NCI-H345 (cell line): Measurements from ENCODE around the gene PLBD2.

ENCODE experiments used
- DNase-seq: peaks from one replicate; lab custom pipeline; 2025; lab: John Stamatoyannopoulos, UW

The PLBD2 gene

DNA sequence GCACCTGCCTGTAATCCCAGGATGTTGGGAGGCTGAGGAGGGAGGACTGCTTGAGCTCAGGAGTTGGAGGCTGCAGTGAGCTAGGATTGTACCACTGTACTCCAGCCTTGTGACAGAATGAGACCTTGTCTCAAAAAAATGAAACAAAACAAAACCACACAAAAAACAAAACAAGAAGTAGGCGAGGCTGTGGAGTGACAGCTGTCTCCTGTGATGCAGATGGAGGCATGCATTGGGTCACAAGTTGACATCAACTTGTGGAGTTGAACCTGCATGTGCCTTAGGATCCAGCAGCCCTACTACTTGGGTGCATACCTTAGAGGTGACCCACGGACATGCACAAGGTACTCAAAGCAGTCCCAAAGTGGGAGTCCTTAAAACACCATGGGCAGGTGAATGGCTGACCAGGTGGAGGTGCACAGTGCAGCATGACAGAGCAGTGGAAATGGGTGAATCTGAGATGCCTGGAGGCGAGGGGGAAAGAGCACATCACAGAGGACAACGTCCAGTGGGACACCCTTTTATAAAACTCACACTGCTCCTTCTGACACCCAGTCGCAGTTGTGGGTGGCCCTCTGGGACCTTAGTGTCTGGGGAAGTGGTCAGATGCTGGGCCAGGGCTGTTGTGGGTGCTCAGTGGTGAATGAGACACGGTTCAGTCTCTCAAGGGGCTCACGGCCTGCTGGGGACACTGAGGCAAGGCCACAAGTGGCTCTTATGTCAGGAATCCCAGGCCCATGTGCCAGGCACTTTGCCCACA, 12.7 kb downstream of the PLBD2 start:
- DNase-seq, result no peak

DNA sequence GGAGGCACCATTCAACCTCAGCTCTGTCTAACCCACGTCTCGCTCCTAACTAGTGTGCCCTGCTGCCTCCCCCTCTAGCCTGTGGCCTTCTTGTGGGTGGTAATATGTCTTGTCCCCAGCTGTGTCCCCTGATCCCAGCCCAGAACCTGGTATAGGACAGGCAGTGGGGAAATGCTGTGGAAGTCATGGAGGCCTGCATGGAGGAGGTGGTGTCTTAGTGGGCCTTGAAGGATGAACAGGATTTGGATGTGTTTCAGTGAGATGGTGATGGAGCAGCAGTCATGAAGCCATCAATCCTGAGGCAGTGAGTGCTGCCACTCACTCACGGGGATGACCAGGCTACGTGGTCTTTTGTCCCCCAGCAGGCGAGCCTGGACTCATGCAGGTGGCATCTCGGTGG, 13.4 kb downstream of the PLBD2 start:
- DNase-seq, result no peak

DNA sequence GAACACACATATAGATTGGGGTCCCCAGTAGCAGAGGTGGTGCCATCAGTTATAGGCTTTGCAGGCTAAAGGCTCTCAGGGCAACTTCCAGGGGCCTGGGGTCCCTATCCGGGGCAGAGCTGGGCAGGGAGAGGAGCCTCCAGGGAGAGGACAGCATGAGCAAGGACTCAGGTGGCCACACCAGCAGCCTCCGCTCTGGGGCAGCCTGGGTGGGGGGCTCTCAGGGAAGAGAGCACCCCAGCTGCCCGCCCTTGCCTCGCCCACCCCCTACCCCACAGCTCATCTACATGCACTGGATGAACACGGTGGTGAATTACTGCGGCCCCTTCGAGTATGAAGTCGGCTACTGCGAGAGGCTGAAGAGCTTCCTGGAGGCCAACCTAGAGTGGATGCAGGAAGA, 14.0 kb downstream of the PLBD2 start:
- no peak for DNase-seq

DNA sequence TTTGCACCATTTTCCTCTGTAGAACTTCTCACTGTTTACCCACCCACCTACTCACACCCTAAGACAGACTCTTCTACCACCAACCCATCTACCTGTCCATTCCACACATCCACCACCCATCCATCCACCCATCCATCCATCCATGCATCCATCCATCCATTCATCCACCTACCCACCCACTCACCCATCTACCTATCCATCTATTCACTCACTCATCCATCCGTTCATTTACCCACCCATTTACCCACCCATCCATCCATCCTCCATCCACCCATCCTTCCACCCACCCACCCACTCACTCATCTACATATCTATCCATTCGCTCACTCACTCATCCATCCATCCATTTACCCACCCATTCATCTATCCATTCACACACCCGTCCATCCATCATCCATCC, 15.1 kb downstream of the PLBD2 start:
- no peak for DNase-seq

DNA sequence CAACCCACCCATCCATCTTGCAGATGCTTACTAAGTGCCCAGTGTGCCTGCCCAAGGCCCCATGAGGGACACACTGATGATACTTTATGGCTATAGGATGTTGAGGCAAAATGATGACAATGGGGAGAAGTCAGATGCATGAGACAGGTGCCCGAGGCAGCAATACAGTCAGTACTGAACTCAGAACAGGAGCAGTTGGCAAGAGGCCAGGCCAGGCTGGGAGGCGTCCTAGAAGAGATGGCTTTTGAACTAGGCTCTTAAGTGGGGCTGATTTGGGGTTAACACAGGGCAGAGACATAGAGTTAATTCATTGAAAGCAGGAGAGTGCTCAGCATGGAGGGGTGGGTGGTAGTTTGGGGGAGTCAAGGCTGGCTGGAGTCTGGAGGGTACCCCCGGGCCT, 15.6 kb downstream of the PLBD2 start:
- DNase-seq, result peak; percentile 43

DNA sequence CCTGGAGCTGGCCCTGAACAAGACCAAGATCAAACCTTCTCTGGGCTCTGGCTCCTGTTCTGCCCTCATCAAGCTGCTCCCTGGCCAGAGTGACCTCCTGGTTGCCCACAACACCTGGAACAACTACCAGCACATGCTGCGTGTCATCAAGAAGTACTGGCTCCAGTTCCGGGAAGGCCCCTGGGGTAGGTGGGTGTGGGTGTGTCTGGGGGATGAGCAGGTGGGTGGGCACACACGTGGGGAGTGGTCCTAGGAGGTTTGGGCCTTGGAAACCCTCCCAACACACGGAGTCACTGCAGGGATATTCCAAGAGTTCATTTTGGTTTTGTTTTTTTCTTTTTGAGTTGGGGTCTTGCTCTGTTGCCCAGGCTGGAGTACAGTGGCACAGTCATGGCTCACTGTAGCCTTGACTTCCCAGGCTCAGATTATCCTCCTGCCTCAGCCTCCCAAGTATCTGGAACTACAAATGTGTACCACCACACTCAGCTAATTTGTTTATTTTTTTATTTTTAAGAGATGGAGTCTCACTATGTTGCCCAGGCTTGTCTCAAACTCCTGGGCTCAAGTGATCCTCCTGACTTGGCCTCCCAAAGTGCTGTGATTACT, 16.5 kb downstream of the PLBD2 start:
- DNase-seq, result no peak

DNA sequence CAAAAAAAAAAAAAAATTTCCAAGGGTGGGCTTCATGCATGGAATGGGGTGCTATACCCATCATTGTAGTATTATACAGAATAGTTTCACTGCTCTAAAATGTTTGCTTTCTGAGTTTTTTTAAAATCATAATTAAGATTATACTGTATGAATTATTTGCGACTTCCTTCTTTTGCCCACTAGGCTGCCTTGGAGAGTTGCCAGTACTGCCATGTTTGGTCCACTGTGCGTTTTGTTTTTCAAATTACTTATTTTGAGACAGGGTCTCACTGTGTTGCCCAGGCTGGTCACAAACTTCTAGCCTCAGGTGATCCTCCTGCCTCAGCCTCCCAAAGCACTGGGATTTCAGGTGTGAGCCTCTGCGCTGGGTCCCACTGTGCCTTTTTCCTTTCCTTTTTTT, 19.9 kb downstream of the PLBD2 start:
- DNase-seq, result no peak

DNA sequence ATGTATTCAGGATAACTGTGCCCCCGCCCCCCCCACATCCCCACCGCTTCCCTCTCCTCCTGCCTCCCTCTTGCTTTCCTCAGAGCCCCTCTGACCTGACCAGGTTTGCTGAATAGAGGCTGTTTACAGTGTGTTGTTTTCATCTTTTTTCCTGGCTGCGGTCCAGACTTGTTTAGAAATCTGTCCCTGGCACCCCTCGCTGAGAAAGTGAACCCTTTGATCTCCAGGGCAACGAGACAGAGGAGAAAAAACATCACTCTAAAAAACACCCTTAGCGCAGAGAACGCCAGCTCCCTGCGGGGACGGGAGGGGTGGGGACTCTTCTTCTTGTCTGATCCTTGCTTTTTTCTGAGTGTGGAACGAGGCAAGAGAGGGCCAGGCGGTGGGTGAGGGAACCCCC, 22.8 kb downstream of the PLBD2 start:
- peak; percentile 62 for DNase-seq

DNA sequence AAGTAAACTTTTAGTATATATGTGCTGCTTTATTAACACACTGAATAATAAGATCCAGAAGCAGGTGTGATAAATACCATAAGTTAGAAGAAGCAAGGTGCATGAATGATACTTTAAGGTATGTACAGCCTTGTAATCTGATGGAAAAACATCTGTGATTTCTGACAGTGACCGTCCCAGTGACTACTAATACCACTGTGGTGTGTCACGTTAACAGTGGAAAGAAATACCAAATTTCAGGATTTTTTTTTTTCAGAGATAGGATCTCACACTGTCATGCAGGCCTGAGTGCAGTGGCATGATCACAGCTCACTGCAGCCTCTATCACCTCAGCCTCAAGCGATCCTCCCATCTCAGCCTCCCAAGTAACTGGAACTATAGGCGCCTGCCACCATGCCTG, 23.8 kb downstream of the PLBD2 start:
- DNase-seq, result no peak

DNA sequence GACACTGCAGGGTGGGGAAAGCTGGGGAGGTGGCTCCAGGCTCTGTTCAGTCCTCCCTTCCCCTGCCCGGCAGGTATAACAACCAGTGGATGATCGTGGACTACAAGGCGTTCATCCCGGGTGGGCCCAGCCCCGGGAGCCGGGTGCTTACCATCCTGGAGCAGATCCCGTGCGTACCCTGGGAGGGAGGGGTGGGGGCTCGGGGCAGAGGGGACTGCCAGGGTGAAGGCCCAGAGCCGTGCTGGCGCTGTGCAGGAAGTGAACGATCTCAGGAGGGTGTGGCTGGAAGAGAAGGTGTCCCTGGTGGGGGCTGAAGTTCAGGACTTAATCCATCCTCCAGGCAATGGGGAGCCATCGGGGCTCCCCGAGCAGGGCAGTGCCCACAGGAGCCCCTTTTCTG, 26.4 kb downstream of the PLBD2 start:
- no peak for DNase-seq

DNA sequence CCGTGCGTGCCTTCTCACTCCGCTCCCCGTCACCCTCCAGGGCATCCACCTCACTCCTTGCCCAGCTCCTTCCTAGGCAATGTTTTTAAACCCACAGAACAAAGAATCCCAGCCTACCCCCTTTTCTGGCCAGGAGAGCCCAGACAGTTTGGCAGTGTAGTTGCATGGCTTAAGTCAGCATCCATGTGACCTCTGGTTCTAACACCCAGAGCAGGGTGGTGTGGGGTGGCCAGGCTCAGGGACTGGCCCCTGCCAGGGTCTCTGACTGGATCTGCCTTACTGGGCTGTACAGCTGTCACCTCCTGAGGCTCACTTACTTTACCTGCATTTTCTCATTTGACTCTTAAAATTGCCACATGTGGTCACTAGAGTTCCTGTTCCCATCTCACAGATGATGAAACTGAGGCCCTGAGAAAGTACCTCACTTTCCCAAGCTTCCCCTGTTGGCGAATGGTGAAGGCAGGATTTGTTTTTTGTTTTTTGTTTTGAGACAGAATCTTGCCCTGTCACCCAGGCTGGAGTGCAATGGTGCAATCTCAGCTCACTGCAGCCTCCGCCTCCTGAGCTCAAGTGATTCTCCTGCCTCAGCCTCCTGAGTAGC, 27.0 kb downstream of the PLBD2 start:
- DNase-seq, result no peak

DNA sequence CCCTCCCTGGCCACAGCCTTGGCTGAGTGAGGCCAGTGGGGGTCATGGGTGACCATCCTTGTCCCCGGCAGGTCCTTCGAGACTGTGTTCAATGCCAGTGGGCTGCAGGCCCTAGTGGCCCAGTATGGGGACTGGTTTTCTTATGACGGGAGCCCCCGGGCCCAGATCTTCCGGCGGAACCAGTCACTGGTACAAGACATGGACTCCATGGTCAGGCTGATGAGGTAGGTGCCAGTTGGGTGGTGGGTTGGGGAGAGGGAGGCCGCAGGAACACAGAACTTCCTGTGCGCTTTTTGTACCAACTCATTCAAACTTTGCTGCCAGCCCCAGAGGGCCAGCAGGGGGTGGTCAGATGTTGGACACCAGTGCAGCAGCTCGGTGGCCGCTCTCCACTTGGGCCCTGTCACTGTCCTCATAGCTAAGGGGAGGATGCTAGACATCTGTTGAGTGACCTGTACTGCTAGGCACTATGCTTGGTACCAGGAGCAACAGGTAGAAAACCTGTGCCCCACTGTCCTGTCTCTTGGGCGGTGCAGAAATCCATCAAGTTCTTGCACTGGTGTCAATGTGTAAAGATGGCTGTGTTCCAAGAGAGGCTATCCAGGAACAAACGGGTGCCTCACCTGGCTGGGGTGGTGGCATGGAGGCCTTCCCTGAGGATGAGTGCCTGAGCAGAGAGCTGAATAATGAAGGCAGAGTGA, 28.6 kb downstream of the PLBD2 start:
- no peak for DNase-seq

DNA sequence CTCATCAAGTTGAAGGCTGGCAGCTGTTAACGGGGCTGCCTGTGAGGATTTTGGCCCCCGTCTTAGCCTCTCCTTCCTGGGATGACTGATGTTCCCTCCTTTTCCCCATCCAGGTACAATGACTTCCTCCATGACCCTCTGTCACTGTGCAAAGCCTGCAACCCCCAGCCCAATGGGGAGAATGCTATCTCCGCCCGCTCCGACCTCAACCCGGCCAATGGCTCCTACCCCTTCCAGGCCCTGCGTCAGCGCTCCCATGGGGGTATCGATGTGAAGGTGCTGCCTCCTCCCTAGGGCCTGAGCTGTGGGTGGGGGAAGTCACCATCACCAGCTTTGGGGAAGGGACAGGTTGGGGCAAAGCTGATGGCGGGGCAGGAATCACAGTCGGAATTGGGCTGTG, 29.2 kb downstream of the PLBD2 start:
- DNase-seq, result no peak

DNA sequence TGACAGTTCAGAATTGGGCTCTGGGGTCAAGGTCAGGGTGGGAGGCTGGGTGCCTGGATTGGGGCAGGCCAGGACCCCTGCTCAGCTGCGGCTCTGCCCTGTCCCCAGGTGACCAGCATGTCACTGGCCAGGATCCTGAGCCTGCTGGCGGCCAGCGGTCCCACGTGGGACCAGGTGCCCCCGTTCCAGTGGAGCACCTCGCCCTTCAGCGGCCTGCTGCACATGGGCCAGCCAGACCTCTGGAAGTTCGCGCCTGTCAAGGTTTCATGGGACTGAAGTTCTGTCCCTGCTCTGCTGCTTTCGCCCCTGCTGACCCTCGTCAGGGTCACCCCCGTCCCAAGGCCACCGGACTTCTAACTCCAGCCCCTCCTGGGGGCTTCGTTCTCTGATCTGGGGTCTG, 30.0 kb downstream of the PLBD2 start:
- no peak for DNase-seq

DNA sequence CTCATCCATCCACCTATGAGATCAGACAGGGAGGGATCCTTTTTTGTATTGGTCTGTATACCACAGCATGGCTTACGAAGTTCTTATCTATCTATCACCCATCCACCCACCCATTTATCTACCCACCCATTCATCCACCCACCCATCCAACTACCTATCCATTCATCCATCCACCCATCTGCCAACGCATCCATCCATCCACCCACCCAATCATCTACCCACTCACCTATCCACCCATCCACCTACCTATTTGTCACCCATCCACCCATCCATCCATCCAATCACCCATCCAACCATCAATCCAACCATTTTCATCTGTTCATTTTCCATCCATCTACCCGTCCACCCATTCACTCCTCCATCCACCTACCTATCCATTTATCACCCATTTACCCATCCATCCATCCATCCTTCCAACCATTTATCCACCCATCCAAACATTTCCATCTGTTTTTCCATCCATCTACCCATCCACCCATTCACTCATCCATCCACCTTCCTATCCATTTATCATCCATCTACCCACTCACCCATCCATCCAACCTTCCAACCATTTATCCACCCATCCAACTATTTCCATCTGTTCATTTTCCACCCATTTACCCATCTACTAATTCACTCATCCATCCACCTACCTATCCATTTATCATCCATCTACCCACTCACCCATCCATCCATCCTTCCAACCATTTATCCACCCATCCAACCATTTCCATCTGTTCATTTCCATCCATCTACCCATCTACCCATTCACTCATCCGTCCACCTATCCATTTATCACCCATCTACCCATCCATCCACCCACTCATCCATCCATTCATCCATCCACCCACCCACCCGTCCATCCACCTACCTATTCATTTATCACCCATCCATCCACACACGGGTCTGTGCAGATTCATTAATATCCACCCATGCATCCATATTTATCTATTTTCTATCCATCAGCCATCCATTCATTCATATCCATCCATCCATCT, 32.0 kb downstream of the PLBD2 start:
- DNase-seq, result no peak

DNA sequence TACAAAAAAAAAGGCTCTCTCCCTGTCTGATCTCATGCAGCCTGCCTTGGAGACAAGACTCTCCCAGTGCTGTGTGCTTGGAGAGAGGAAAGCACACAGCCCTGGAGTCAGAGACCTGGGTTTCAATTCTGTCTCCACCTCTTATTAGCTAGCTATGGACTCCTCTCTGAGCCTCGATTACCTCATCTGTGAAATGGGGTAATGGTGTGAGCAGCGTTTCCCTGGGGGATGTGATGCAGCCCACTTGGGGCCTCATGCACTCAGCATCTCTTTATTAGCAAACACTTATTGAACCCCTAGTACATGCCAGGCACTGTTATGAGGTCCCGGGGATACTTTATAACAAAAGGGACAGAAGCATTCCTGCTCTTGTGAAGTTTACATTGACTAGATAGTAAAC, 32.8 kb downstream of the PLBD2 start:
- no peak for DNase-seq

DNA sequence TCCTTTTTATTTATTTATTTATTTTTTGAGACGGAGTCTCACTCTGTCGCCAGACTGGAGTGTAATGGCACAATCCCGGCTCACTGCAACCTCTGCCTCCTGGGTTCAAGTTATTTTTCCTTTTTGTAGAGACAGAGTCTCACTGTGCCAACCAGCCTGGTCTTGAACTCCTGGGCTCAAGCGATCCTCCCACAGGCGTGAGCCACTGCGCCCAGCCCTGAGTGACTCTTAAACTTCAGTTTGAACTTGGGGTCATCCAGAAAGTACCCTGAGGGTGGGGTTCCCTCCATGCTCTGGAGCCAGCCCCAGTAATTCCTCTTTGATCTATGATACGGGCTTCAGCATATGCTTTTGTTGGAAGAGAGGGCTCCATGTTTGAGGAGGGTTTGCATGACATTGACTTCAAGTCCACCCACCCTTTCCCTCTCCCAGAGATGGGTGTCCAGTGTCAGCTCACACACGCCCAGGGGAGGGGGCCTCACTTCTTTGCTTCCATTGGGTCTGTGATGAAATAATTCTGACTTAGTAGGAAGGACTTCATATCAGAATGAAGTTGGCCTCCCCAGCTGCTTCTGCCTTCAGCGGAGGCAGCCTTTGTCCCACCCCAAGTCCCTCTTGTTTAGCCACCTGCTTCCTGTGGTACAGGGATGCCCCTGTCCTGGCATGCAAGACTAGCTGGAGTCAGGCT, 33.4 kb downstream of the PLBD2 start:
- DNase-seq, result no peak

DNA sequence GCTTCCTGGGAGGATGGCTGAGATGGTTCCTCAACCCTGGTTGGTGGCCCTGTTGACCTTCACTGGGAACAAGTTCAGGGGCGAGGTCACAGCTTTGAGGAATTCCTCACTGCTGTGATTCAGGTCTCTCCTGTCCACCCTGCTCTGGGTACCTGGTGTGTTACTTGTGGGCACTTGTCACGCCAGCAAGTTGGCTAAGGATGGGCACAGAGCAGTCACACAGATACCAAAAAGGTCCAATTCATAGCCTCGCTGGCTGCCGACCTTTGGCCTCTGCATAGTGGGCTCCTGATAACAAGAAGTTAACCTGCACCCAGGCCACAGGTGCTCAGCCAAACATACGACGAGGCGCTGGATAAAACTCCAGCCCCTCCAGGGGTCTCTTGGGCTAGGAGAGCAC, 34.1 kb downstream of the PLBD2 start:
- DNase-seq, result no peak

DNA sequence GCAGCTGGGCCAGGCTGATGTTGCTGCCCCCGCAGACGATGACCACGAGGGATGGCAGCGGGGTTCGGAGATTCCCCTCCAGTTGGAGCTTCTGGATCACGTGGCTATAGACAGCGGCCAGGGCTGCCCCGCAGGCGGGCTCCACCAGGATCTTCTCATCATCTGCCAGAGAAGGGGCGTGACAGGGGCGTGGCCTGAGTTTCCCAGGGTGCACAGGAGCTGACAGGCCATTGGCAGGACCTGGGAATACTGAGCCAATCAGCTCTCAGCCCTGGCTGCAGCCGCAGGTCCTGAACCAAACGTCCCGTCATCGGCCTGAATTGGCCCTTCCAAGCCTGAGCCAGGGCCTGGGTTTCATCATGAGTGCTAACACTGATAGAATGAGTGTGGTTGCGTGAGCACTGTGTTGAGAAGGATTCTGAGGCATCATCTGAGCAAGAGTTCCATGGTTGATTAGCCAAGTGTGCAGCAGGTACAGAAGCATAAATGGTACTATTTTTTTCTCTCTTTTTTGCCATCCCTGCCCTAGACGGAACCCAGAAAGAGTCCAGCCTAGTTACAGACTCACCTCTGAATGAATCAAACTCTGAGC, 34.7 kb downstream of the PLBD2 start:
- DNase-seq, result no peak

DNA sequence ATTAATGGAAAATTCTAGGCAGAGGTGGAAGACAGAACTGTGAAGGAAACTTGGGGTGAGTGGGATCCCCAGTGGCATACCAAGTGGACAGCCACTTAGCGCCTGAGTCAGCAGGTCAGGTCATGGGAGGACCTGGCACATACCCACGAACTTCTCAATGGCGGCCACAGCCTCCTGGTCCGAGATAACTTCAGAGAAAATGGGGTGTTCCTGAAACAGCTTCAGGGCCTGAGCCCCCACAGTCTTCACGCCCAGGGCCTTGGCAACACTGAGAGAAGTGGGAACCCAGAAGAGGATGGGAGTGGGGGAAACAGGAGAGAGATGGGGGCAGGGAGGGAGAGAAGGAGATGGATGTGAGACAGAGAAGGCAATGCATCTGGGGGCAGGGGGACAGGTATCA, 35.4 kb downstream of the PLBD2 start:
- no peak for DNase-seq

DNA sequence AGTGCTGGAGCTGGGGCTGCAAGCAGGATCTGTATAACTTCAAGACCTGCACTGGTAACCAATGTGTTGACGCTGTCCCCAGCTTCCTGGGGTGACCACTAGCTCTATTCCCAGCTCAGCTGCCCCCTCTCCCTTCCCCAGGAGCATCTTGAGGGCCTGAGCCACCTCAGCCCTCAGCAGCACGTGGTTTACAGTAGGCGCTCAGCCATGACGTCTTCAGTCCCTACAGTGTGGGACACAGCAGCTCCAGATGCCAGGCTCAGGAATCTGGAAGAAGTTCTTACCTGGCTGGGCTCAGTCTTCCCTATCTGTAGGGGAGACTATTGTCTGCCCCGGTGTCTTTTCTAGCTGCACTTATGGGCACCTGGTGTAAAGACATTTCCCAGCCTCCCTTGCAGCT, 36.7 kb downstream of the PLBD2 start:
- no peak for DNase-seq
